Fibroblast of the aortic adventitia (primary cell): ENCODE results near the gene MAPK1IP1L. TPM values are rescaled to one million over a fixed set of nuclear protein-coding genes. Genes with fewer than 3 reads are reported as not detected.

Source experiments
- DNase-seq: peaks from one replicate; pipeline ENCODE4 v3.0.0-alpha.2; 2010; ENCODE audit warnings: low read depth
- H3K4me3 ChIP-seq: 2 replicates; pipeline ENCODE4 v1.5.1; 2011; ENCODE audit warnings: low read depth, mild to moderate bottlenecking, control low read depth, low read length, moderate library complexity
- CTCF ChIP-seq: IDR thresholded peaks from 2 replicates; pipeline ENCODE4 v1.5.1; 2011; ENCODE audit warnings: mild to moderate bottlenecking, low read length, control low read depth, inconsistent platforms; ENCODE audit not compliant: insufficient read depth
- total RNA-seq: library from RNA; depleted of rRNA; stranded (reverse); fragments of >200 nt; gene quantifications from 2 replicates; pipeline ENCODE4 v1.2.3, GENCODE V29; 2012; ENCODE audit warnings: low replicate concordance

Gene MAPK1IP1L
- total RNA-seq, 1 donor = 71.8 TPM

GRCh38 chr14:55066223-55066622 is 14.8 kb downstream of the MAPK1IP1L start:
- DNase-seq = no peak
- TF ChIP-seq CTCF = no peak

GRCh38 chr14:55070981-55071411 is 19.5 kb downstream of the MAPK1IP1L start:
- DNase-seq = peak; percentile 64
- TF ChIP-seq CTCF = no peak
- H3K4me3 ChIP-seq = no peak overlapping the region

More at GRCh38 chr14:55066223-55066622, 14.8 kb downstream of the MAPK1IP1L start:
- H3K4me3 ChIP-seq = no peak overlapping the region

- peak overlapping the region; percentile 7 for H3K4me3 ChIP-seq
- TF ChIP-seq CTCF = no peak
- DNase-seq = peak; percentile 91
Observed at GRCh38 chr14:55071870-55072640, 20.6 kb downstream of the MAPK1IP1L start.

GRCh38 chr14:55073856-55074255 is 22.4 kb downstream of the MAPK1IP1L start:
- DNase-seq = peak; percentile 86
- no peak overlapping the region for H3K4me3 ChIP-seq
- TF ChIP-seq CTCF = no peak

- DNase-seq = no peak
- no peak overlapping the region for H3K4me3 ChIP-seq
- TF ChIP-seq CTCF = no peak
Observed at GRCh38 chr14:55074662-55075061, 23.2 kb downstream of the MAPK1IP1L start.

GRCh38 chr14:55075628-55076175 is 24.3 kb downstream of the MAPK1IP1L start:
- no peak for TF ChIP-seq CTCF
- no peak overlapping the region for H3K4me3 ChIP-seq
- peak; percentile 33 for DNase-seq
